Measurements from ENCODE around the gene BCR.
"Not testable (repeated sequence)": the region's sequence is repeated elsewhere in the genome, so short reads cannot be mapped to it uniquely, and the experiment has no call there.

Gene BCR

GRCh38 chr22:23316596-23316995 is 136.3 kb downstream of the BCR start:
- not testable (repeated sequence) for H3K79me2 ChIP-seq (ENCODE audit: control insufficient read depth, insufficient read depth, low read length, unreplicated experiment); H3K27me3 ChIP-seq (ENCODE audit: insufficient read depth, low read length); H3K4me1 ChIP-seq (ENCODE audit: control insufficient read depth, insufficient read depth, low read length, unreplicated experiment); H3K4me3 ChIP-seq (ENCODE audit: low read depth, low read length); H3K27ac ChIP-seq (ENCODE audit: low read depth, low read length); H3K36me3 ChIP-seq (ENCODE audit: insufficient read depth, low read length); H2AFZ ChIP-seq (ENCODE audit: low read length, unreplicated experiment)

GRCh38 chr22:23318316-23318715 is 138.0 kb downstream of the BCR start:
- H2AFZ ChIP-seq (ENCODE audit: low read length, unreplicated experiment); H3K4me1 ChIP-seq (ENCODE audit: control insufficient read depth, insufficient read depth, low read length, unreplicated experiment); H3K36me3 ChIP-seq (ENCODE audit: insufficient read depth, low read length); H3K27ac ChIP-seq (ENCODE audit: low read depth, low read length); H3K79me2 ChIP-seq (ENCODE audit: control insufficient read depth, insufficient read depth, low read length, unreplicated experiment); H3K4me3 ChIP-seq (ENCODE audit: low read depth, low read length); H3K27me3 ChIP-seq (ENCODE audit: insufficient read depth, low read length): not testable (repeated sequence)

GRCh38 chr22:23322497-23323080 is 142.3 kb downstream of the BCR start:
- H3K79me2 ChIP-seq (ENCODE audit: control insufficient read depth, insufficient read depth, low read length, unreplicated experiment): not testable (repeated sequence)

GRCh38 chr22:23323960-23324688 is 143.8 kb downstream of the BCR start:
- not testable (repeated sequence) for H2AFZ ChIP-seq (ENCODE audit: low read length, unreplicated experiment); H3K27ac ChIP-seq (ENCODE audit: low read depth, low read length); H3K36me3 ChIP-seq (ENCODE audit: insufficient read depth, low read length); H3K4me3 ChIP-seq (ENCODE audit: low read depth, low read length); H3K27me3 ChIP-seq (ENCODE audit: insufficient read depth, low read length); H3K4me1 ChIP-seq (ENCODE audit: control insufficient read depth, insufficient read depth, low read length, unreplicated experiment); H3K79me2 ChIP-seq (ENCODE audit: control insufficient read depth, insufficient read depth, low read length, unreplicated experiment)

More at GRCh38 chr22:23322497-23323080, 142.3 kb downstream of the BCR start:
- H3K27ac ChIP-seq (ENCODE audit: low read depth, low read length); H3K27me3 ChIP-seq (ENCODE audit: insufficient read depth, low read length); H3K36me3 ChIP-seq (ENCODE audit: insufficient read depth, low read length); H3K4me3 ChIP-seq (ENCODE audit: low read depth, low read length); H3K4me1 ChIP-seq (ENCODE audit: control insufficient read depth, insufficient read depth, low read length, unreplicated experiment); H2AFZ ChIP-seq (ENCODE audit: low read length, unreplicated experiment): not testable (repeated sequence)

GRCh38 chr22:23325183-23325582 is 144.9 kb downstream of the BCR start:
- no peaks in the 10 kb centered on the region for H3K4me1 ChIP-seq (ENCODE audit: control insufficient read depth, insufficient read depth, low read length, unreplicated experiment)
- H3K79me2 ChIP-seq (ENCODE audit: control insufficient read depth, insufficient read depth, low read length, unreplicated experiment): no peaks in the 10 kb centered on the region
- no peak overlapping the region for H3K4me3 ChIP-seq (ENCODE audit: low read depth, low read length)
- no peak overlapping the region for H3K27ac ChIP-seq (ENCODE audit: low read depth, low read length)
- H2AFZ ChIP-seq (ENCODE audit: low read length, unreplicated experiment): no peak overlapping the region
- H3K36me3 ChIP-seq (ENCODE audit: insufficient read depth, low read length): no peaks in the 10 kb centered on the region
- H3K27me3 ChIP-seq (ENCODE audit: insufficient read depth, low read length): no peaks in the 10 kb centered on the region

GRCh38 chr22:23333822-23334221 is 153.5 kb downstream of the BCR start:
- not testable (repeated sequence) for H3K27ac ChIP-seq (ENCODE audit: low read depth, low read length); H3K79me2 ChIP-seq (ENCODE audit: control insufficient read depth, insufficient read depth, low read length, unreplicated experiment); H2AFZ ChIP-seq (ENCODE audit: low read length, unreplicated experiment); H3K4me1 ChIP-seq (ENCODE audit: control insufficient read depth, insufficient read depth, low read length, unreplicated experiment); H3K27me3 ChIP-seq (ENCODE audit: insufficient read depth, low read length); H3K4me3 ChIP-seq (ENCODE audit: low read depth, low read length); H3K36me3 ChIP-seq (ENCODE audit: insufficient read depth, low read length)

- not testable (repeated sequence) for H3K36me3 ChIP-seq (ENCODE audit: insufficient read depth, low read length)
Observed at GRCh38 chr22:23337672-23338071, 157.4 kb downstream of the BCR start.

GRCh38 chr22:23341942-23342695 is 161.8 kb downstream of the BCR start:
- not testable (repeated sequence) for H3K27ac ChIP-seq (ENCODE audit: low read depth, low read length)

More at GRCh38 chr22:23337672-23338071, 157.4 kb downstream of the BCR start:
- H3K4me1 ChIP-seq (ENCODE audit: control insufficient read depth, insufficient read depth, low read length, unreplicated experiment); H2AFZ ChIP-seq (ENCODE audit: low read length, unreplicated experiment); H3K79me2 ChIP-seq (ENCODE audit: control insufficient read depth, insufficient read depth, low read length, unreplicated experiment); H3K27ac ChIP-seq (ENCODE audit: low read depth, low read length); H3K27me3 ChIP-seq (ENCODE audit: insufficient read depth, low read length); H3K4me3 ChIP-seq (ENCODE audit: low read depth, low read length): not testable (repeated sequence)

GRCh38 chr22:23351321-23351720 is 171.0 kb downstream of the BCR start:
- no peaks in the 10 kb centered on the region for H3K36me3 ChIP-seq (ENCODE audit: insufficient read depth, low read length)
- no peak overlapping the region for H3K4me3 ChIP-seq (ENCODE audit: low read depth, low read length)
- peaks cover 26% of the 10 kb centered on the region; the same call in 1 of the 2 replicates for H3K27me3 ChIP-seq (ENCODE audit: insufficient read depth, low read length)
- no peaks in the 10 kb centered on the region for H3K79me2 ChIP-seq (ENCODE audit: control insufficient read depth, insufficient read depth, low read length, unreplicated experiment)
- H3K27ac ChIP-seq (ENCODE audit: low read depth, low read length): no peak overlapping the region
- no peaks in the 10 kb centered on the region for H3K4me1 ChIP-seq (ENCODE audit: control insufficient read depth, insufficient read depth, low read length, unreplicated experiment)
- no peak overlapping the region for H2AFZ ChIP-seq (ENCODE audit: low read length, unreplicated experiment)

More at GRCh38 chr22:23341942-23342695, 161.8 kb downstream of the BCR start:
- H3K27me3 ChIP-seq (ENCODE audit: insufficient read depth, low read length); H3K36me3 ChIP-seq (ENCODE audit: insufficient read depth, low read length); H3K79me2 ChIP-seq (ENCODE audit: control insufficient read depth, insufficient read depth, low read length, unreplicated experiment); H3K4me3 ChIP-seq (ENCODE audit: low read depth, low read length); H3K4me1 ChIP-seq (ENCODE audit: control insufficient read depth, insufficient read depth, low read length, unreplicated experiment); H2AFZ ChIP-seq (ENCODE audit: low read length, unreplicated experiment): not testable (repeated sequence)

GRCh38 chr22:23353004-23353403 is 172.7 kb downstream of the BCR start:
- no peaks in the 10 kb centered on the region for H3K36me3 ChIP-seq (ENCODE audit: insufficient read depth, low read length)
- peaks cover 31% of the 10 kb centered on the region for H3K27me3 ChIP-seq (ENCODE audit: insufficient read depth, low read length)
- H3K27ac ChIP-seq (ENCODE audit: low read depth, low read length): no peak overlapping the region
- H3K4me3 ChIP-seq (ENCODE audit: low read depth, low read length): no peak overlapping the region
- no peaks in the 10 kb centered on the region for H3K79me2 ChIP-seq (ENCODE audit: control insufficient read depth, insufficient read depth, low read length, unreplicated experiment)
- no peaks in the 10 kb centered on the region for H3K4me1 ChIP-seq (ENCODE audit: control insufficient read depth, insufficient read depth, low read length, unreplicated experiment)
- no peak overlapping the region for H2AFZ ChIP-seq (ENCODE audit: low read length, unreplicated experiment)

- Histone ChIP-seq H3K27me3 (ENCODE audit: insufficient read depth, low read length) (peaks cover 38% of the 10 kb centered on the region), H2AFZ (ENCODE audit: low read length, unreplicated experiment) (no peak overlapping the region), H3K27ac (ENCODE audit: low read depth, low read length) (no peak overlapping the region), H3K79me2 (ENCODE audit: control insufficient read depth, insufficient read depth, low read length, unreplicated experiment) (no peaks in the 10 kb centered on the region), H3K4me1 (ENCODE audit: control insufficient read depth, insufficient read depth, low read length, unreplicated experiment) (no peaks in the 10 kb centered on the region), H3K4me3 (ENCODE audit: low read depth, low read length) (no peak overlapping the region), H3K36me3 (ENCODE audit: insufficient read depth, low read length) (no peaks in the 10 kb centered on the region)
Observed at GRCh38 chr22:23353696-23354095, 173.4 kb downstream of the BCR start.
